H9 (cell line): ENCODE measurements around the gene SCFD2. TPM values are rescaled to one million over a fixed set of nuclear protein-coding genes. Genes with fewer than 3 reads are reported as not detected.

Experiments
- DNase-seq: peaks from one replicate; pipeline ENCODE4 v3.0.0-alpha.2; 2017
- H2AFZ ChIP-seq: one replicate; pipeline ENCODE4 v1.6.1; 2013; ENCODE audit warnings: mild to moderate bottlenecking, low read length, control low read depth, moderate library complexity
- H2AK5ac ChIP-seq: 2 replicates; pipeline ENCODE4 v1.6.1; 2013; ENCODE audit warnings: low read length, control low read depth, mixed read lengths; ENCODE audit not compliant: insufficient read length
- H2BK120ac ChIP-seq: one replicate; pipeline ENCODE4 v1.6.1; 2013; ENCODE audit warnings: low read depth, mild to moderate bottlenecking, low read length, control low read depth, inconsistent platforms; ENCODE audit not compliant: poor library complexity, severe bottlenecking
- H2BK12ac ChIP-seq: 2 replicates; pipeline ENCODE4 v1.6.1; 2013; ENCODE audit warnings: low read length, control low read depth, mixed read lengths, low read depth; ENCODE audit not compliant: insufficient read length
- H2BK15ac ChIP-seq: 2 replicates; pipeline ENCODE4 v1.6.1; 2013; ENCODE audit warnings: low read depth, low read length, control low read depth
- H2BK20ac ChIP-seq: one replicate; pipeline ENCODE4 v1.6.1; 2013; ENCODE audit warnings: low read depth, mild to moderate bottlenecking, low read length, control low read depth, inconsistent platforms; ENCODE audit not compliant: poor library complexity, severe bottlenecking
- H2BK5ac ChIP-seq: 2 replicates; pipeline ENCODE4 v1.6.1; 2013; ENCODE audit warnings: low read length, control low read depth, mixed read lengths; ENCODE audit not compliant: insufficient read length
- H3K14ac ChIP-seq: 2 replicates; pipeline ENCODE4 v1.6.1; 2013; ENCODE audit warnings: low read length, control low read depth; ENCODE audit not compliant: insufficient read depth
- H3K18ac ChIP-seq: 2 replicates; pipeline ENCODE4 v1.6.1; 2013; ENCODE audit warnings: low read depth, mild to moderate bottlenecking, mixed read lengths, low read length, control low read depth; ENCODE audit not compliant: insufficient read length
- H3K23ac ChIP-seq: 2 replicates; pipeline ENCODE4 v1.6.1; 2013; ENCODE audit warnings: low read length, control low read depth, mixed read lengths, low read depth; ENCODE audit not compliant: insufficient read length
- H3K23me2 ChIP-seq: 2 replicates; pipeline ENCODE4 v1.6.1; 2013; ENCODE audit warnings: low read depth, mild to moderate bottlenecking, mixed read lengths, low read length, control low read depth; ENCODE audit not compliant: insufficient read length, poor library complexity, severe bottlenecking
- H3K27ac ChIP-seq: 2 replicates; pipeline ENCODE4 v1.5.1; 2013; ENCODE audit warnings: low read length, control low read depth, mixed read lengths, low read depth; ENCODE audit not compliant: insufficient read length
- H3K27me3 ChIP-seq: 2 replicates; pipeline ENCODE4 v1.6.1; 2013; ENCODE audit warnings: low read length, control low read depth, inconsistent platforms; ENCODE audit not compliant: insufficient read depth
- H3K4ac ChIP-seq: 2 replicates; pipeline ENCODE4 v1.6.1; 2013; ENCODE audit warnings: low read depth, mild to moderate bottlenecking, control low read depth, inconsistent platforms, low read length, moderate library complexity
- H3K4me1 ChIP-seq: 2 replicates; pipeline ENCODE4 v1.6.1; 2013; ENCODE audit warnings: low read length, control low read depth, inconsistent platforms; ENCODE audit not compliant: insufficient read depth
- H3K4me2 ChIP-seq: 2 replicates; pipeline ENCODE4 v1.6.1; 2013; ENCODE audit warnings: low read length, control low read depth, mixed read lengths; ENCODE audit not compliant: insufficient read length, insufficient read depth
- H3K56ac ChIP-seq: 2 replicates; pipeline ENCODE4 v1.6.1; 2013; ENCODE audit warnings: low read depth, mild to moderate bottlenecking, mixed read lengths, low read length, control low read depth; ENCODE audit not compliant: insufficient read length
- H3K79me1 ChIP-seq: 2 replicates; pipeline ENCODE4 v1.6.1; 2013; ENCODE audit warnings: low read depth, mild to moderate bottlenecking, moderate library complexity, low read length, control low read depth, inconsistent platforms; ENCODE audit not compliant: insufficient read depth, poor library complexity, severe bottlenecking
- H3K79me2 ChIP-seq: 2 replicates; pipeline ENCODE4 v1.6.1; 2013; ENCODE audit warnings: low read length, control low read depth, inconsistent platforms; ENCODE audit not compliant: insufficient read depth
- H3K9ac ChIP-seq: 2 replicates; pipeline ENCODE4 v1.6.1; 2013; ENCODE audit warnings: low read length, control low read depth, mixed read lengths; ENCODE audit not compliant: insufficient read length; ENCODE audit errors: extremely low read depth
- H3K9me3 ChIP-seq: one replicate; pipeline ENCODE4 v1.6.1; 2013; ENCODE audit warnings: low read depth, low read length, inconsistent platforms; ENCODE audit not compliant: control insufficient read depth
- H3T11ph ChIP-seq: one replicate; pipeline ENCODE4 v1.6.1; 2013; ENCODE audit warnings: mild to moderate bottlenecking, low read length, control low read depth, inconsistent platforms
- H4K20me1 ChIP-seq: one replicate; pipeline ENCODE4 v1.6.1; 2013; ENCODE audit not compliant: control insufficient read depth, insufficient read length, insufficient read depth
- H4K5ac ChIP-seq: 2 replicates; pipeline ENCODE4 v1.6.1; 2013; ENCODE audit warnings: low read depth, mild to moderate bottlenecking, mixed read lengths, low read length, control low read depth; ENCODE audit not compliant: insufficient read length
- H4K8ac ChIP-seq: replicated peaks from 2 replicates; pipeline ENCODE4 v1.6.1; 2013; ENCODE audit warnings: low read length, control low read depth, mixed read lengths, low read depth; ENCODE audit not compliant: insufficient read length
- H4K91ac ChIP-seq: 2 replicates; pipeline ENCODE4 v1.6.1; 2013; ENCODE audit warnings: low read depth, mild to moderate bottlenecking, moderate library complexity, mixed read lengths, low read length, control low read depth; ENCODE audit not compliant: insufficient read length
- H3K27ac Mint-ChIP-seq, 3 experiments: 2 replicates in 2 of 3; 3 replicates in 1 of 3; pipeline ENCODE4 v1.8.0; 2020 to 2021; ENCODE audit warnings: mixed read lengths in 3 of 3, mild to moderate bottlenecking in 1 of 3, moderate library complexity in 1 of 3
- H3K27me3 Mint-ChIP-seq: 2 replicates; pipeline ENCODE4 v1.8.0; 2021; ENCODE audit warnings: low read depth, mild to moderate bottlenecking, moderate library complexity, mixed read lengths
- H3K36me3 Mint-ChIP-seq, 3 experiments: 2 replicates in 2 of 3; 3 replicates in 1 of 3; pipeline ENCODE4 v1.8.0; 2020 to 2021; ENCODE audit warnings: low read depth in 3 of 3, mixed read lengths in 3 of 3; ENCODE audit not compliant: insufficient read depth in 1 of 3
- H3K4me1 Mint-ChIP-seq, 2 experiments: 2 replicates each; pipeline ENCODE4 v1.8.0; 2020; ENCODE audit warnings: mixed read lengths in 2 of 2
- H3K4me3 Mint-ChIP-seq, 2 experiments: 2 replicates in 1 of 2; 3 replicates in 1 of 2; pipeline ENCODE4 v1.8.0; 2020 to 2021; ENCODE audit warnings: mild to moderate bottlenecking in 2 of 2, mixed read lengths in 2 of 2, moderate library complexity in 1 of 2
- H3K9me3 Mint-ChIP-seq, 2 experiments: 2 replicates in 1 of 2; 3 replicates in 1 of 2; pipeline ENCODE4 v1.8.0; 2020; ENCODE audit warnings: mild to moderate bottlenecking in 2 of 2, mixed read lengths in 2 of 2, moderate library complexity in 1 of 2
- CTCF ChIP-seq: fragments of 200-600 bp; sonication (generic); conservative IDR thresholded peaks from 3 replicates; pipeline ENCODE4 v1.8.0; 2021; ENCODE audit warnings: antibody characterized with exemption, mild to moderate bottlenecking
- WGBS: extraction: QIAGEN DNeasy Blood & Tissue Kit; methylation state at CpG from one replicate; pipeline ENCODE4 v1.1.7; 2013; ENCODE audit warnings: missing lambda C conversion rate, low lambda C conversion rate, mixed read lengths; ENCODE audit not compliant: insufficient read length; ENCODE audit errors: extremely low coverage; 5-methylcytosine and 5-hydroxymethylcytosine counted together
- total RNA-seq: library from RNA; stranded (reverse); gene quantifications from 2 replicates; pipeline ENCODE4 v1.2.1, GENCODE V29; 2021

The SCFD2 gene
- total RNA-seq, 1 experiment from 2014 or later = 10.1 TPM

DNA sequence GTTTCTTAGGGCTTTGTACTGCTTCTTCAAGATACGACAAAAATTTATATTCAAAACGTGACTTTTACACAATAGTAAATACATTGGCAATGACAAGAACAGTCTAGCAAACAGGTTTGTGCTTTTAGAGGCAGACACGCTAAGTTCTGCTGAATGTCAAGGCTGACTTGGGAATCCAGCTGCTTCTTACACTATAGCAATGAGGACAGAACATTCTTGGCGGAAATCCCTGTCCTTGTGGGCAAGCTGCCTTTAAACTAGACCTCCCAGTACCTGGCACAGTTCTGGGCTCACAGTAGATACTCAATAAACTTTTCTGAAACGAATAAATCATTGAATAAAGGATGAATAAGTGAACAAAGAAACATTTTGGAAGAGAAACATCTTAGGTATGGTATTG is 355.5 kb downstream of the SCFD2 start:
- no peaks in the 10 kb centered on the region for H3K27me3 Mint-ChIP-seq
- peaks cover 2 to 5% of the 10 kb centered on the region in 2 experiments; a peak in 2 of 5 replicates for H3K9me3 Mint-ChIP-seq
- no CpG with 5 or more reads among the region's 5 CpGs for WGBS

More for the DNA sequence above, 355.5 kb downstream of the SCFD2 start:
- no peaks in the 10 kb centered on the region for H3K23me2 ChIP-seq
- H4K91ac ChIP-seq = no peak overlapping the region
- H3K4me2 ChIP-seq = no peak overlapping the region
- H2BK120ac ChIP-seq = no peak overlapping the region
- H3K4me1 ChIP-seq = no peaks in the 10 kb centered on the region
- H3K79me1 ChIP-seq = no peaks in the 10 kb centered on the region
- H3K56ac ChIP-seq = no peak overlapping the region
- no peaks in the 10 kb centered on the region for H4K20me1 ChIP-seq
- no peak overlapping the region for H3K4ac ChIP-seq
- H3K9me3 ChIP-seq = no peaks in the 10 kb centered on the region
- no peak for TF ChIP-seq CTCF
- H2BK12ac ChIP-seq = no peak overlapping the region
- H3K36me3 Mint-ChIP-seq = peaks cover 0 to 1% (median 0%) of the 10 kb centered on the region in 3 experiments; a peak in 1 of 7 replicates
- no peak overlapping the region for H3K14ac ChIP-seq
- no peak overlapping the region for H4K5ac ChIP-seq
- no peak overlapping the region for H3K27ac Mint-ChIP-seq
- no peak overlapping the region for H2BK5ac ChIP-seq
- no peak overlapping the region for H2BK15ac ChIP-seq
- H2AFZ ChIP-seq = no peak overlapping the region
- no peak overlapping the region for H2AK5ac ChIP-seq
- H3K27me3 ChIP-seq = no peaks in the 10 kb centered on the region
- H3K4me1 Mint-ChIP-seq = peaks cover 6 to 13% of the 10 kb centered on the region in 2 experiments; a peak in 2 of 4 replicates
- H4K8ac ChIP-seq = no peak overlapping the region
- no peak overlapping the region for H3K18ac ChIP-seq
- H3K79me2 ChIP-seq = no peaks in the 10 kb centered on the region
- no peak for DNase-seq
- no peak overlapping the region for H2BK20ac ChIP-seq
- H3K23ac ChIP-seq = no peak overlapping the region
- no peak overlapping the region for H3K9ac ChIP-seq
- no peak overlapping the region for H3K4me3 Mint-ChIP-seq
- H3K27ac ChIP-seq = no peak overlapping the region
- H3T11ph ChIP-seq = no peak overlapping the region
